ENCODE measurements around the gene FCER2.
"Not testable (repeated sequence)": the region's sequence is repeated elsewhere in the genome, so short reads cannot be mapped to it uniquely, and the experiment has no call there.

The FCER2 gene, protein sequence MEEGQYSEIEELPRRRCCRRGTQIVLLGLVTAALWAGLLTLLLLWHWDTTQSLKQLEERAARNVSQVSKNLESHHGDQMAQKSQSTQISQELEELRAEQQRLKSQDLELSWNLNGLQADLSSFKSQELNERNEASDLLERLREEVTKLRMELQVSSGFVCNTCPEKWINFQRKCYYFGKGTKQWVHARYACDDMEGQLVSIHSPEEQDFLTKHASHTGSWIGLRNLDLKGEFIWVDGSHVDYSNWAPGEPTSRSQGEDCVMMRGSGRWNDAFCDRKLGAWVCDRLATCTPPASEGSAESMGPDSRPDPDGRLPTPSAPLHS

DNA sequence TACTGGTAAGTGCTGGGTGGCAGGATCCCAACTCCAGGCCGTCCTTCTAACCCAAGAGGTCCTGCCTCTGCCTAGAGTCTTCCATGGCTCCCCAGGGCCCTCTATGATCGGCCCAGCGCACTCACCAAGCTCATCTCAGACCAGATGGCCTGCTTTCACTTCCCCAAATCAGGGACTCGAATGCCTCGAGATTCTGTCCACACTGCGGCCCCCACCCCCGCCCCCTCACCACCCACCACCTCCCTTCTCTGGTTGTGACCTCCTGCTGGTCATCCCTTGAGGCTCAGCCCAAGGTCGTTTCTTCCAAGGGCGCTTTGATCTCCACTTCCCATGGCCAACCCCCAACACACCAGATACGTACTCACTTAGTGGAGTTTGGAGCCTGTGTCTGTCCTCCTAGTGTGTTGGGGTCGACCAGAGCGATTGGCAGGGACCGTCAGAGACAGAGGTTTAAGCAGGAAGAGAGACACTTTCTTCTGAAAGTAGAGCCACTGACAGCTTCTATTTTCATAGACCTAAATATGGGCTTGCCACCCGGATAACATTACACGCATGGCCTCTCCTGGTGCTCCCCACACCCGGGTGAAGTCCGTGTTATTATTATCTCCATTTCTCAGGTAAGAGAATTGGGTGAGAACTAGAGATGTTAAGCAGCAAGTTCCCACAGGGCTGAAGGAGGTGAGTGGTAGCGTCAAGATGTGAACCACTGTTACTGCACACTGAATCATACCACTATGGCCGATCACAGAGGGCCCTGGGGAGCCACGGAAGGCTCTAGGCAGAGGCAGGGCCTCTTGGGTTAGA lies at the start of gene FCER2:
TSS of gene FCER2 (minus strand) at position 478 of the 804 bp plus-strand sequence. CDS start 2,371 bp downstream, outside the sequence.
- DNase-seq: no peak

DNA sequence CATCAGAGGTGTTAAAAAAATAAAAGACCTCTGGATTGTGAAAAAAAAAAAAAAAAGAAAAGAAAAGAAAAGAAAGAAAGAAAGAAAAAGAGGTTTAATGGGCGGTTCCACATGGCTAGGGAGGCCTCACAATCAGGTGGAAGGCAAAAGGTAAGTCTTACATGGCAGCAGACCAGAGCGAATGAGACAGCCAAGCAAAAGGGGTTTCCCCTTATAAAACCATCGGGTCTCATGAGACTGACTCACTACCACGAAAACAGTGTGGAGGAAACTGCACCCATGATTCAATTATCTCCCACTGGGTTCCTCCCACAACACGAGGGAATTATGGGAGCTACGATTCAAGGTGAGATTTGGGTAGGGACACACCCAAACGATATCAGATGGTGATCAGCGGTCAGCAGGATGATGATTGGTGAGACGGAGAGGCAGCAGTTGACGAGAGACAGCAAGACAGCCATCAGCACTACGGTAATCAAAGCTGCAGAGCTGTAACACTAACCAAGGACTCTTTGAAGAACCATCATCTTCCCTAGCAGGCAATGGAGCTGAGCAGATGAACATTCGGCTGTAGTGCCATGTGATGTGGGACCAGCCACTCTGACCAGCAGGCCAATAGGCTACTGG lies 49.3 kb upstream of the FCER2 start:
- DNase-seq: no peak

DNA sequence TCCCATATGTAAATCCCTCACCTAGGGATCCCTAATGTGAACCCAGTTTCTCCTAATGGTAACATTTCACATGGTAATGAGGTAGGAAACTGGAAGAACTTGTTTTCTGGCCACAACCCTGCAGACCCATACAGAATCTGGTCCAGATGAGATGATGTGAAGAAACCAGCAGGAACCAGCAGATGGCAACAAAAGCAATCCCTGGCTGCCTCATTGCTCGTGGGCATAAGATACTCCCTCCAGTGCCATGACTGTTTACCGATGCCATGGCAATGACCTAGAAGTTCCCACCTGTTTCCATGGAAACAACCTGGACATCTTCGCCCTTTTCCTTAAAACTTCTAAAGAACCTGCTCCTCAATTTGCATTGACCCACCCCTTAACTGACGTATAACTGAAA lies 46.8 kb upstream of the FCER2 start:
- no peak for DNase-seq

DNA sequence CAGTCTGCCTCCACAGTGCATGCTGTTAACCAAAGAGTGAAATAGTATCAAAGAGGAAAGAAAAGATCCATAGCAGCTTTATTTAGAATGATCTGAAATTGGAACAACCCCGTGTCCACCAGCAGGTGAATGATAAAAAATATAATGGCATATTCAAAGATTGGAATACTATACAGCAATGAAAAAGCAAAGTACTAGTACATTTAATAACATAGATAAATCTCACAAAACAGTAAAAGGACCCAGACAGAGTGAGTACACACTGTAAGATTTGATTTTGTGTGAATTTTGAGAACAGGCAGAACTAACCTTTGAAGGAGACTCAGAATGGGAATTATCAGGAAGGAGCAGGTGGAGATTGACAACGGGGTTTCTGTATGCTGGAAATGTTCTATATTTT lies 46.2 kb upstream of the FCER2 start:
- DNase-seq: no peak

DNA sequence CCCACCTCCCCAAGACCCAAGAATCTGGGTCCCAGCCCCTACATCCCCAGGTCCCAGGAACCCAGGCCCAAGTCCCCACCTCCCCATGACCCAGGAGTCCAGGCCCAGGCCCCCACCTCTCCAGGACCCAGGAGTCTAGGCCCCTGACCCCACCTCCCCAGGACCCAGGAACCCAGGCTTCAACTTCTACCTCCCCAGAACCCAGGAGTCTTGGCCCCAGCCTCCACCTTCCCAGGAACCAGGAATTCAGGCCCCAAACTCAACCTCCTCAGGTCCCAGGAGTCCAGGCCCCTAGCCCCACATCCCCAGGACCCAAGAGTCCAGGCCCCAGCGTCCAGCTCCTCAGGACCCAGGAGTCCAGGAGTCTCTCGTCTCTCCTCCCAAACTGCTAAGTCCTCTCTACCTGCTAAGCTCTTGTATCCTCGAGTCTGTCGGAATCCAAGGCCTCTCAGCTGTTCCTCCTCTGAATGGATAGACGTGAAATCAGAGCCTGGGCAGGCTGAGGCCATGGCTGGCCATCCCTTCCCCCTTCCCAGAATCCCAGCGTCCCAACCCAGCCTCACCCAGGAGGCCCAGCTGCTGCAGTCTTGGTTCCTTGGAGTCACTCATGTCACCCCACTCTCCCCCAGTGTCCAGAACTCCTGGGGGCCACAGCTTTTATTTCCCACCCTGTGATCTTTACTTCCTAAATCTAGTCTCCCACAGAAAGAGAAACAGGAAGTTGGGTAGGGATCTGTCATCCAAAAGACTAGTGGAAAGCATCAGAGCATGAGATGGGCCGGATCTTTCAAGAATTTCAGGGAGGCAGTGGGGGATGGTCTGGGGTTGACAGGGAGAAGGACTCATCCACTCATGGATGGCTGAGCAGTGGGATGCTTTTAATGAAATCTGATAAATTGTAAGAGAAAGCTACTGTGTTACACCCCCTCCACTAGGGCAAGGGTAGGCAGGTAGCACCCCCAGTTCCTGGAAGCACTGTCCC lies 45.3 kb upstream of the FCER2 start, which contains the start of gene CD209:
TSS of gene CD209 (minus strand) at position 632 of the 982 bp plus-strand sequence. CDS start at position 609, 23 bp downstream.
- DNase-seq: no peak

DNA sequence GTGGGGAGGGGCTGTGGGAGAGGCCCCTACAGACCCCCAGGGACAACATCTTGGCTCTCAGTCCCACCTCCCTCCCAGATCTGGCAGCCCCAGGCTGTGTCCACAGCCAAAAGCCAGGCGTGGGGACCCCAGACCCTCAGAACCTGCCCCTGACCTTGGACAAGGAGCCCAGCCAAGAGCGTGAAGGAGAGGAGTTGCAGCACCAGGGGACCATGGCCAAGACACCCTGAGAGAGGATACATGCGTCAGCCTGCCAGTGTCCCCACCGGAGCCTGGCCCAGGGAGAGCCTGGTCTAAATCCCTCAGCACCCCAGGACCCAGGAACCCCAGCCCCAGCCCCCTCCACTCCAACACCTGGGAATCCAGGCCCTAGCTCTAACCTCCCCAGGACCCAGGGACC lies 44.4 kb upstream of the FCER2 start:
- not testable (repeated sequence) for DNase-seq

DNA sequence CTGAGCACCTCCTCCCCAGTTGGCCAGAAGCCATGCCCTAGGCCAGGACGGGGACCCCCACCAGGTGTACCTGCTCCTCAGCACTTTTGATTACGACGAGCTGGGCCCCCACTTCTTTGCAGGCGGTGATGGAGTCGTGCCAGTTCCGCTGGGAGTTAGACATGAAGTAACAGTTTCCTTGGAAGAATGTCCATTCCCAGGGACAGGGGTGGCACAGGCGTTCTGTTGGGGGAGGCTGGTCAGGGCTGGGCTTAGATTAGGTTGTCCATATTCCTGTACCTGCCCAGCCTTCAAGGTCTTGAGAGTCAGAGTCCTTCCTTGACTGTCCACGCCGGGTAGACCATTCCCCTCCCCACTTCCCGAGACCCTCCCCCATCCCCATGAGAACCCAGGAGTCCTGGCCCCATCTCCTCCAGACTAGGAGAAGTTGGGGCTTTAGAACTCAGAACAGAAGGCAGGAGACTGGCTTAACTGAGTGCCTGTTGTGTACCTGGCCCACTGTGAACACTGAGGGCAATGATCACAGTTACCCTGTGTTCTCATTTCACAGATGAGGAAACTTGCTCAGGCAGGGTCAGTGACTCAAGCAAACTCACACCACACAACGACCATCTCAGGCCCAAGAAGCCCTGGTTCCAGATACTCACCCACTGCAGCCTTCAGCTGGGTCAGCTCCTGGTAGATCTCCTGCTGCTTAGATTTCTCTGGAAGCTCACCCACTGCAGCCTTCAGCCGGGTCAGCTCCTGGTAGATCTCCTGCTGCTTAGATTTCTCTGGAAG lies 43.1 kb upstream of the FCER2 start:
- no peak for DNase-seq

DNA sequence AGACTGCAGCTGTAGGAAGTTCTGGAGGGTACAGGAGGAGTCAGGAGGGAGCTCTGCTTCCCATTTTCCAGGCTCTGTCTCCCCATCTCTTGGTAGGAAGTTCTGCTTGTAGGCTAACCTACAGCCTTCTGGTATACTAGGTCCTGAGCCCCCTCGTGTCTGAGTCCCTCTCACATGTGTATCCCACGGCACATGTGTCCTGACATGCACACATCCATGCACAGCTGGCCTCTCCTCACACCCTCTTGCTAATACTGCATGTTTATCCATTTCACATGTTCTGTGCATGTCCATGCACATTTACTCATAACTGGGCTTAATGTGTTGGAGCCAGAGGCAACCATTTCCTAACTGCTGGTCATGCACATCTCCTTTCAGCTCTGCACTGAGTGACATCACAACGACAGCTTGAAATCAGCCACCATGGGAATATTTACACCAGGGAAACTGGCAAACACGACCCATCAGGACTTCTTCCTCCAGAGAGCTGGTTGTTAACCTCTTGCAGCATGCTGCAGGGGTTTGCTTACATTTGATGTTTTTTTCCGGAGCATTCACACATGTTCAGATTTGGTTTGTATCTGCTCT lies 42.4 kb upstream of the FCER2 start:
- no peak for DNase-seq

DNA sequence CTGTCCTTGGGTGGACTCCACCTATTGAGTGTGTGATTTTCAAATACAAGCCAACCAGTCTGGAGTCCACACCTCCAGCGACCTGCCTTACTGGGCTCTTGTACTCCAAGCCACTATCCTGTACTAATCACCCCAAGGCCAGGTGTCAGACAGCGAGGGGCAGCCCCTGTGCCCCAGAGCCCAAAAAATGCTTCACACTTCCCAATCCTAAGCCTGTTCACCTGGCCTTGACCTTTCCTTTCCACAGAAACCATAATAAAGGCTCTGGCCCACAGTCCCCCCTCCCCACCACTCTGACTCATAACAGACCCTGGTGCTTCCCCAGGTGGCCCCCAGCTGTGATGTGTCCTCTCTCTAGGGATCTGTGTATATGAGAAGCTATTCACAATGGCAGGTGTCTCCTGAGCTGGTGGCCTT lies 41.5 kb upstream of the FCER2 start:
- no peak for DNase-seq

DNA sequence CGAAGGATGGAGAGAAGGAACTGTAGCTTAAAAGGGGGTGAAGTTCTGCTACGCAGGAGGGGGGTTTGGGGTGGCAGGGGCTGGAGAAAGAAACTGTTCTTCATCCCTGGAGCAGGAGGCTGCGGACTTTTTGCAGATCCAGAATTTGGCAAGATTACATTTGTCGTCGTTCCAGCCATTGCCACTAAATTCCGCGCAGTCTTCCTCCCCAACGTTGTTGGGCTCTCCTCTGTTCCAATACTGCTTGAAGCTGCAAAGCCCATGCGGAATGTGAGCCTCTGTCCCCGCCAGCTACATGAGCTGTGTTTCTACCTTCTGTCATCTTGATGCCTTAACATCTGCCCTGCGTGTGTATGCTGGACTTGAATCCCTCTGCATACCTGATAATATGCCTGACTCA lies 41.1 kb upstream of the FCER2 start:
- DNase-seq: no peak

DNA sequence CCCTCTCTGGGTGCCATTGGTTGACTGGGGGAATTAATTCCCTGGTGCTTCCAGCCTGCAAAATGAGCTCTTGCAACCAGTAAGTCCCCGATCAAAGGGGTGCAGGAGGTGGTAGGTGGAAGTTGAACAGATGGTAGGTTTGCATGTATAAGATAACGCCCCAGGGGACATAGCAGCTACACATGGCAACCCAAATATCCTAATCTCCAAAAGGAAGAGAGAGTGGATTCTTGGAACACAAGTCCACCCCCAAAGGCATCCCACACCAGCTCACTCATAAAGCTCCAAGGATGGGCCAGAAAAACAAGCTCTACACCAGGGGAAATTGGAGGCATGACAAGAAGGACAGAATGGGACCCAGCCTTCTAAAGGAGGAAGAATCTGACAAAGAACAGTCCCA lies 40.6 kb upstream of the FCER2 start:
- no peak for DNase-seq

DNA sequence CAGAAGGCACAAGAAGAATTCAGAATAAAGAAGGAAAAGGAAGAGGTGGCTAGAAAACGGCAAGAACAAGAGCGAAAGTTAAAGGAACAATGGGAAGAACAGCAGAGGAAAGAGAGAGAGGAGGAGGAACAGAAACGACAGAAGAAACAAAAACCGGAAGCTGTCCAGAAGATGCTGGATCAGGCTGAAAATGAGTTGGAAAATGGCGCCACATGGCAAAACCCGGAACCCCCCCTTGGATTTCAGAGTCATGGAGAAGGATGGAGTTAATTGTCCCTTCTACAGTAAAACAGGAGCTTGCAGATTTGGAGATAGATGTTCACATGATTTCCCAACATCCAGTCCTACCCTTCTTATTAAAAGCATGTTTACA lies 38.7 kb upstream of the FCER2 start:
- DNase-seq: no peak

DNA sequence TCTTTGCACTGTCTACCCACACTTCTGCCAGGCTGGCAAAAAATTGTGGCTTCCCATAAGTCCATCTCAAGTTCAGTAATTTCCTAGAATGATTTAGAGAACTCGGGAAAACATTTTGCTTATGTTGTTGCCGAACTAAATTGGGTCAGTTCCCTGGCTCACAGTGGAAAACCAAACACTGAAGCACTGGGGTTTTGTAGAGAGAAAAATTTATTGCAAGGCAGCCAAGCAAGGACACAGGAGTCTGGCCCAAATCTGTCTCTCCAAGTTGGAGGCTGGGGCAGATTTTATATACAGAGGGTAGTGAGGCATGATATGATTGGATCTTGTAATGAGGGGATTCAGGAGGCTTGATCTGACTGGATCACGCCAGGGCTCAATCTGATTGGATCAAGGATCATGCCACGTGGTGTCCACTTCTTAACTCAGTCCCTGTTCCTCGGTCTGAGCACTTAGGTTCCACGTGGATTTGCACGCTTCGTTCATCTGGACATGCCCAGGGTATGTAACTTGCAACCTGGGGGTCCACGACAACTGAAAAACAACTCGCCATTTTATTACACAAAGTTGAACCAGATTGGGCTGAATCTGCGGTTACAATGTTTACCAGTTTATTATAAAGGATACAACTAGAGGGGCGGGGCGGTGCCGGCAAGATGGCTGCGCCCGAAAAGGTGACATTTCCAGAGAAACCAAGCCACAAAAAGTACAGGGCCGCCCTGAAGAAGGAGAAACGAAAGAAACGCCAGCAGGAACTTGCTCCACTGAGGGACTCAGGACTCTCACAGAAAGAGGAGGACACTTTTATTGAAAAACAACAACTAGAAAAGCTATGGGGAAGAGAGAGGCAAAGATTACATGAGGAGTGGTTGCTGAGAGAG lies 38.1 kb upstream of the FCER2 start:
- DNase-seq: no peak

DNA sequence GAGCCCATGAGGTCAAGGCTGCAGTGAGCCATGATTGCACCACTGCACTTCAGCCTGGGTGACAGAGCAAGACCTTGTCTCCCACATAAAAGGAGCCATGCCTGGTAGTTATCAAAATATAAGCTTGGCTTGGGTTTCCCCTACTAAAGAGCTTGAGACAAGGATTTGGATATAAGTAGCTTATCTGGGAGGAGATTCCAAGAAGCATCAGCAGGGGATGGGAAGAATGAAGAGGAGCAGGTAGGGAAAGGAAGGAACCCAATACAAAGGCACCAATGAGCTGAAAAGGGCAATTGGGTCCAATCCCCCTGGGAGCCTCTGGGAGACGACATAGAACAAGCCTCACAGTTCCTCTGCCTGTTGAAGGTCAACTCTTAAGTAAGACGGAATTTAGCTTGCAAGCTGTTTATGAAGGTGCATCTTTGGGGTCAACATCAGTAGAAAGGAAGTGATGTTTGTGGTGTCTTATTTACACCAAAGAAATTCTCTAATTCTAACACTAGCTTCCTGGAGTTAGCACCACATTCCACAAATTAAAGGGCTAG lies 37.4 kb upstream of the FCER2 start:
- no peak for DNase-seq

DNA sequence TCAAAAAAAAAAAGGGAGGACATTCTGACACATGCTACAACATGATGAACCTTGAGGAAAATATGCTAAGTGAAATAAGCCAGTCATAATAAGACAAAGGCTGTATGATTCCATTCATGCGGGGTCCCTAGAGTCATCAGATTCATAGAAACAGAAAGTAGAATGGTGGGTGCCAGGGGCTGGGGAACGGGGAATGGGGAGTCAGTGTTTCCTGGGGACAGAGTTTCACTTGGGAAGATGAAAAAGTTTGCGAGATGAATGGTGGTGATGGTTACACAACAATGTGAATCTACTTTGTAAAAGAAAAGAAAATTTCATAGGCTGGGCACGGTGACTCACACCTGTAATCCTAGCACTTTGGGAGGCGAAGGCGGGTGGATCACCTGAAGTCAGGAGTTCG lies 36.1 kb upstream of the FCER2 start:
- no peak for DNase-seq

DNA sequence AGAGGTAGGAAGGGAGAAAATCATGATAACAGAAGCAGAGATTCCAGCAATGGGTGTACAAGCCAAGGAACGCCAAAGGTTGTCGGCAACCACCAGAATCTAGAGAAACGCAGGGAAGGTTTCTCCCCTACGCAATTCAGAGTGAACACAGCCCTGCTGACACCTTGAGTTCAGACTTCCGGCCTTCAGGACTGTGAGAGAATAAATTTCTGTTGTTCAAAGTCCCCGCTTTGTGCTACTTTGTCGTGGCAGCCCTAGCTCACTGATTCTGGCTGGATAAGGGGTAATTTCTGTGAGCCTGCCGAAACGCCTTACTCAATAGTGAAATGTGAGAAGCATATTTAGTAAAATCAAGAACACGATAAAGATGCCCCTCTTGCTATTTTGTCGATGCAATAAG lies 35.3 kb upstream of the FCER2 start:
- no peak for DNase-seq

DNA sequence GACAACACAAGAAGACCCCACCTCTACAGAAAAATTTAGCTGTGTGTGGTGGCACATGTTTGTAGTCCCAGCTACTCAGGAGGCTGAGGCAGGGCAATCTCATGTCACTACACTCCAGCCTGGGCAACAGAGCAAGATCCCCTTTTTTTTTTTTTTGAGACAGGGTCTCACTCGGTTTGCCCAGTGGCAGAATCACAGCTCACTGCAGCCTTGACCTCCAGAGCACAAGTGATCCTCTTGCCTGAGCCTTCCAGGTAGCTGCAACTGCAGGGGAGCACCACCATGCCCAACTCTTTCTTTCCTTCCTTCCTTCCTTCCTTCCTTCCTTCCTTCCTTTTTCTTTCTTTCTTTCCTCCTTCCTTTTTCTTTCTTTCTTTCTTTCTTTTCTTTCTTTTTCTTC lies 34.2 kb upstream of the FCER2 start:
- no peak for DNase-seq

DNA sequence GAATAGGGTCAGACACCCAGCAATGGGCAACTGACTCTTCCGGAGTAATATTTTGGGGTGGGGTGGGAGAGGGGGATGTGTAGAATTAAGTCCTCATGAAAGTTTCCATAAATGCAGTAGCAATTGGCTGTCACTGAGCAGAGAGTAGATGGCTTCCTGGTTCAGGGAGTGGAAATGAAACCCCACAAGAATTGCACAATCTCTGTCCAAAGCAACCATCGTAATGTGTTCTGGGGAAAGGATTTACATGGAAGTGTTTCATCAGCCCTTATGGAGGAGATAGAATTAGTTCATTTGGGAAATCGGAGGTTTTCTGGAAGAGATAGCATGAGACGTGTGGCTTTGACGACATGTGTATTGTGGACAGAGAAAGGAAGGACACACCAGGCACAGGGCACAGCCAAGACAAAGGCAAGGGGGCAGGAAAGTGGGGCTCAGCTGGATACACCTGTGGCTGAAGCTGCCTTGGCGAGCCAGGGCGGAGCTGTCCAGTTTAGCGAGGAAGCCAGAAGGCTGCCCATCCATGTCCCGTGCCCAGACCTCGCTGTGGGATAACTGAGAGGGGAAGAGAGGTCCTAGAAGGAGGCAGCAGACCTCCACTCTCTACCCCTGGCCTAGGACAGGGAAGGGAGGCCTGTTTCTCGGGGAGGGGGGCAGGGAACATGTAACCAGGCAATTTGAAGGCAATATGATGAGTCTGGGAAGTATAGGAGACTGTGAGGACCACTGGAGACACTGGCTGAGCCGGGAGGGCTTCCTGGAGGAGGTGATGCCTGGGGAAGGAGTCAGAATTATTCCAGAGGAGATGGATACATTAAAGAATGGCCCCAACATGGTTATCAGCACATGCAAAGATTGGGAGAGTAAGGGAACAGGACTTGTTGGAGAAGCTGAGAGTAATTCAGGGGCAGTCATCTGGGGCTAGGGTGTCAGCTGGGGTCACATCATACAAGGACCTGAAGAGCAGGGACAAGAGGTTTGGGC lies 32.6 kb upstream of the FCER2 start:
- no peak for DNase-seq

DNA sequence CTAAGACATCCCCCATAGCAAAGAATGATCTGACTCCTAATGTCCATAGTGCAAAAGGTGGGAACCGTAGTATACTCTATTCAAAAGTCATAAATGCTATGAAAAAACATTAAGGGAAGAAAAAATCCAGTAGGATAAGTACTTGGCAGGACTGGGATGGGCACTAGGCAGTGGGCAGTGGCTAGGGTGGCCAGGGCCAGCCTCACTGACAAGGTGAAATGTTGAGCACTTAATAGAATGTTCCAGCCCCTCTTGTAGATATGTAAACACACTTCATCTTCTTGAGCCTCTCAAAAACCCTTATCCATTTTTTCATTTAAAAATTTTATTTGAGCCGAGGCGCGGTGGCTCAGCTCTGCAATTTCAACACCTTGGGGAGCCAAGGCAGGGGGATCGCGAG lies 31.4 kb upstream of the FCER2 start:
- DNase-seq: no peak

Measured in NCI-H2107 (cell line).